Measurements from ENCODE around the gene BOLL. TPM values are rescaled to one million over a fixed set of nuclear protein-coding genes. Genes with fewer than 3 reads are reported as not detected.
"Not testable (repeated sequence)": the region's sequence is repeated elsewhere in the genome, so short reads cannot be mapped to it uniquely, and the experiment has no call there.

BOLL gene
- total RNA-seq, 2 donors from 2014 or later = not detected

GRCh38 chr2:197706839-197707207 lies 78.3 kb downstream of the BOLL start:
- Histone ChIP-seq H3K27me3 (no peaks in the 10 kb centered on the region), H3K9me3 (no peaks in the 10 kb centered on the region), H3K36me3 (no peaks in the 10 kb centered on the region), H3K4me3 (peak overlapping the region; percentile 76 to 84), H3K27ac (no peak overlapping the region), H3K4me1 (peaks cover 0 to 45% of the 10 kb centered on the region in 2 donors)
- DNase-seq (ENCODE audit: low spot score) = no peak
- TF ChIP-seq CTCF (IDR thresholded peaks at IDR 0.05) = no peak

- peaks cover 0 to 45% of the 10 kb centered on the region in 2 donors for H3K4me1 ChIP-seq
- peak; percentile 61 for DNase-seq (ENCODE audit: low spot score)
- peak overlapping the region; percentile 76 to 84 for H3K4me3 ChIP-seq
- no peaks in the 10 kb centered on the region for H3K36me3 ChIP-seq
- no peaks in the 10 kb centered on the region for H3K9me3 ChIP-seq
- H3K27ac ChIP-seq = peak overlapping the region; percentile 78 to 88
- TF ChIP-seq CTCF (IDR thresholded peaks at IDR 0.05) = no peak
- H3K27me3 ChIP-seq = no peaks in the 10 kb centered on the region
Observed at GRCh38 chr2:197705912-197706838, 78.9 kb downstream of the BOLL start.

GRCh38 chr2:197705121-197705911 lies 79.8 kb downstream of the BOLL start, which contains the start of gene MARS2:
TSS of gene MARS2 (plus strand) at chr2:197705369. CDS start at chr2:197705406, 37 bp downstream.
- Histone ChIP-seq H3K27me3 (no peaks in the 10 kb centered on the region), H3K36me3 (no peaks in the 10 kb centered on the region), H3K4me3 (peak within 1 kb of the TSS; percentile 76 to 84), H3K9me3 (no peaks in the 10 kb centered on the region), H3K4me1 (peaks cover 0 to 45% of the 10 kb centered on the region in 2 donors), H3K27ac (peak within 1 kb of the TSS; percentile 78 to 88)
- peak; percentile 93 for DNase-seq (ENCODE audit: low spot score)
- TF ChIP-seq CTCF (IDR thresholded peaks at IDR 0.05) = no peak

GRCh38 chr2:197704434-197705120 lies 80.5 kb downstream of the BOLL start:
- no peak for DNase-seq (ENCODE audit: low spot score)
- Histone ChIP-seq H3K9me3 (no peaks in the 10 kb centered on the region), H3K27me3 (no peaks in the 10 kb centered on the region), H3K4me3 (peak overlapping the region; percentile 76 to 84), H3K4me1 (peaks cover 0 to 44% of the 10 kb centered on the region in 2 donors), H3K36me3 (no peaks in the 10 kb centered on the region), H3K27ac (peak overlapping the region; percentile 78 to 88)
- no peak for TF ChIP-seq CTCF (IDR thresholded peaks at IDR 0.05)

GRCh38 chr2:197700960-197701359 lies 84.2 kb downstream of the BOLL start:
- no peak overlapping the region for H3K27ac ChIP-seq
- peaks cover 0 to 8% of the 10 kb centered on the region in 2 donors for H3K4me1 ChIP-seq
- H3K9me3 ChIP-seq = no peaks in the 10 kb centered on the region
- H3K36me3 ChIP-seq = no peaks in the 10 kb centered on the region
- no peak overlapping the region for H3K4me3 ChIP-seq
- H3K27me3 ChIP-seq = no peaks in the 10 kb centered on the region
- no peak for DNase-seq (ENCODE audit: low spot score)
- TF ChIP-seq CTCF (IDR thresholded peaks at IDR 0.05) = no peak

GRCh38 chr2:197699724-197700123 lies 85.4 kb downstream of the BOLL start:
- DNase-seq (ENCODE audit: low spot score); H3K4me1 ChIP-seq; H3K4me3 ChIP-seq; H3K36me3 ChIP-seq; H3K9me3 ChIP-seq; H3K27ac ChIP-seq; H3K27me3 ChIP-seq: not testable (repeated sequence)

- not testable (repeated sequence) for H3K36me3 ChIP-seq; H3K9me3 ChIP-seq; H3K4me1 ChIP-seq; H3K27ac ChIP-seq; H3K4me3 ChIP-seq; DNase-seq (ENCODE audit: low spot score); H3K27me3 ChIP-seq
Observed at GRCh38 chr2:197696571-197696970, 88.5 kb downstream of the BOLL start.

- not testable (repeated sequence) for DNase-seq (ENCODE audit: low spot score); H3K9me3 ChIP-seq; H3K4me3 ChIP-seq; H3K4me1 ChIP-seq; H3K27me3 ChIP-seq; H3K27ac ChIP-seq; H3K36me3 ChIP-seq
Observed at GRCh38 chr2:197695971-197696370, 89.1 kb downstream of the BOLL start.

All from right atrium auricular region (tissue), 2 donors.